Activated CD8-positive, alpha-beta memory T cell treated with anti-CD3 and anti-CD28 coated beads for 36 hours (primary cell): ENCODE results near the gene NOS1. TPM values are rescaled to one million over a fixed set of nuclear protein-coding genes. Genes with fewer than 3 reads are reported as not detected.
"Not testable (repeated sequence)": the region's sequence is repeated elsewhere in the genome, so short reads cannot be mapped to it uniquely, and the experiment has no call there.

Experiments
- CTCF ChIA-PET: fragments of 350-600 bp; sonication (Branson Sonifier 250); formaldehyde crosslinking; loops from one replicate; lab custom pipeline; 2021; ENCODE audit warnings: antibody characterized with exemption; lab: Charles Lee
- POLR2A ChIA-PET: fragments of 350-600 bp; sonication (Branson Sonifier 250); formaldehyde crosslinking; loops from one replicate; lab custom pipeline; 2021; ENCODE audit warnings: antibody characterized with exemption; lab: Charles Lee
- total RNA-seq, 2 experiments: library from RNA; stranded (reverse); gene quantifications; one replicate each; pipeline ENCODE4 v1.2.3, GENCODE V29; 2021

Gene NOS1
- total RNA-seq, 2 experiments from 2014 or later: not detected

DNA sequence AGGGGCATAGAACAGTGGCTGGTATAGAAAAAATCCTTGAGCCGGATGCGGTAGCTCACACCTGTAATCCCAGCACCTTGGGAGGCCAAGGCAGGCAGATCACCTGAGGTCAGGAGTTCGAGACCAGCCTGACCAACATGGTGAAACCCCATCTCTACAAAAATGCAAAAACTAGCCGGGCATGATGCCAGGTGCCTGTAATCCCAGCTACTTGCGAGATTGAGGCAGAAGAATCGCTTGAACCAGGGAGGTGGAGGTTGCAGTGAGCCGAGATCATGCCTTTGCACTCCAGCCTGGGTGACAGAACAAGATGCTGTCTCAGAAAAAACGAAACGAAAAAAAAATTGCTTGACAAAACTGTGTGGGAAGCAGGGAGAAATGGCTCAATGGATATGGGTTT is 168.8 kb downstream of the NOS1 start:
- CTCF ChIA-PET: interaction anchor here (0.5 kb wide), 1 partner anchor 872 kb away, joined by 3 read pairs; no protein-coding TSS in a partner anchor
- POLR2A ChIA-PET: not testable (repeated sequence)

DNA sequence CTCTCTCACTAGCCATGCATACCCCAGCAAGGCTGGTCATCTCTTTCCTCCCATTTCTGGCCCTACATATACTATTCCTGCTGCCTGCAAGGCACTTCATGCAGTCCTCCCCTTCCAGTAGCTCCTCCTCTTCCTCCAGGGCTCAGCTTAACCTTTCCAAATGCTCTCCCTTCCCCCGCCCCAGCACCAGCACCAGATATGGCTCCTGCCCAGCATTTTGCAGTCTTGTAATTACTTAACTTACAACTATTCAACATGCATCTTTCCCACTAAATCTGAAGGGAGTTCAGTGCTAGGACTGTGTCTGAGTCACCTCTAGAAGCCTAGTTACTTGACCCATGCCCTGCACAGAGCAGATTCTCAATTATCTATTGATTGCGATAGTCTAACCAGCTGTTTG is 169.4 kb downstream of the NOS1 start:
- ChIA-PET CTCF (interaction anchor here (0.5 kb wide), 1 partner anchor 872 kb away, joined by 3 read pairs; no protein-coding TSS in a partner anchor), POLR2A (no interaction called here)

DNA sequence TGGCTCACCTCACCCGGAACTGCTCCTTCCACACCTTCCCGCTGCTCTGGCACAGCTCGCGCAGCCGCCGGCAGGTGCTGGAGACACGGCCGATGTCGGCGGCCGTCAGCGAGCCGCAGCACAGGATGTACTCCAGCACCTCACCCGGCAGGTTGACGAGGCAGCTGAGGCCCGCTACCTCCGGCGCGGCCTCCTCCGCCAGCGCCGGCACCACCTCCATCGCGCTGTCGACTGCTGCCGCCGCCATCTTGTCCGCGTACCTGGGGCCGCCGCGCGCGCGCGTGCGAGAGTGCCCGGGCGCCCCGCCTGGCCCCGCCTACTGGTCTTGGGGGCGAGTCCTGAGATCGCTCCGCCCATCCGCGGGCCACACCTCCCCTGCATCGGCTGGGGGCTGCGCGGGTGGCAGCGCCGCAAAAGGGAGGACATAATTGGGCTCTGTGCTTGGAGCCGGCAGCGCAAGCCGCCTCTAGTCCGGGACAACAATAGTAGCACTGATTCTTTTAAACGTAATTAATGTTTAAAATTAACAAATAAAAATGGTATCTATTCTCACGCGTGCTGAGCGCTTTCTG is 171.1 kb downstream of the NOS1 start, which contains the start of gene FBXO21:
TSS of gene FBXO21 (minus strand) at position 261 of the 572 bp plus-strand sequence. CDS start at position 247, 14 bp downstream.
- CTCF ChIA-PET: no interaction called here
- POLR2A ChIA-PET: no interaction called here

DNA sequence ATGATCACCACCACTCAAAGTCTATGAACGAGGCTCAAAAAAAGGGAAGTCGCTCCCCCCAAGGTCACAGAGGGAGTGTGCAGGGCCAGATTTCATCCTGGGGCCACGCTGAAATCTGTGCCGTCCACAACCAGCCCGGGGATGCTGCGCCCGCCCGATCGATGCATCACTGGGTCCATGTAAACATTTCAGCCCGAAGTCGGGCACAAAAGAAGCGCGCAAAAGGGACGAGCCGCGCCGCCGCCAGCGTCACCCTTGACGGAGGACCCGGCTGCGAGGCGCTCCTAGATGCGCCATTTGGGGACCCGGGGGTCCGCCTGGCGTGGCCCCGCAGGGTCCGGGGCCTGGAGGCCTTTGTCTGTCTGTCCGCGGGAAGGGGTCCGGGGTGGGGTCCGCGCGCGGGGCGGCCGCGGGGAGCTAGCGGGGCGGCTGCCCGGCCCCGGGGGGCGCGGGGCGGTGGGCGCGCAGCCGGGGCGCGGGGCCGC is 171.7 kb downstream of the NOS1 start:
- CTCF ChIA-PET: no interaction called here
- POLR2A ChIA-PET: no interaction called here

DNA sequence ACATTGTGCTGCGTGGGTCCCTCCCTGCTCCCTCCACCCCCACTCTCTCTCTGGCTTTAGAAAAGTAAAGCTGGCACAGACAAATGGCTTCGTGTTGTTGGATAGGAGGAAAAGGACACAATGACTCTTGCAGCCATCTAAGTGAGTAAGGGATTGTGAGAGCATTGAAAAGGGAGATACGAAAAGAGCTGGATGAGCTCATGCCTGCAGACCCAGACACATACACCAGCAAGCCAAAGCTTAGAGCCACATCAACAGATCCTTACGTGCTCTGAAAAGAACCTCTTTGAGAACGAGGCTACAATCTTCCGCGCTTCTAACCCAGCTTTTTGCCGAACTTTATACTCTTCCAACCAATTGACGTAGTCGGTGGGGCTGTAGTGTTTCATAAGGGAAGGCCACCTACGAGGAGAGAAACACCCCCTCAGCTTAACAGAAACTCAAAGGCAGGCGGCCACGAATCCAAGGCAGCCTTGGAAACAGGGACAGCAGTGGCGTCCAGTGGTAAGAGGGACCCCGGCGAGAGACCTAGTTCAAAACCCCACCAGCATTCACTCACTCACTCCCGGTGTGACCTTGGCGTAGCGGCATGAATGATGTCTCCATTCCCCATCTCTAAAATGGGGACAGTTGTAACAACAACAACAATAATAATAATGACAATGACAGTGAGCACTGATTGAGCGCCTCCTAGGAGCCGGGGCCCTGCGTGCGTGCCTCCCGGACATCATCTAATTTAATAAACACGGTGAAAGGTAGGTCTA is 172.3 kb downstream of the NOS1 start:
- POLR2A ChIA-PET: no interaction called here
- CTCF ChIA-PET: no interaction called here

DNA sequence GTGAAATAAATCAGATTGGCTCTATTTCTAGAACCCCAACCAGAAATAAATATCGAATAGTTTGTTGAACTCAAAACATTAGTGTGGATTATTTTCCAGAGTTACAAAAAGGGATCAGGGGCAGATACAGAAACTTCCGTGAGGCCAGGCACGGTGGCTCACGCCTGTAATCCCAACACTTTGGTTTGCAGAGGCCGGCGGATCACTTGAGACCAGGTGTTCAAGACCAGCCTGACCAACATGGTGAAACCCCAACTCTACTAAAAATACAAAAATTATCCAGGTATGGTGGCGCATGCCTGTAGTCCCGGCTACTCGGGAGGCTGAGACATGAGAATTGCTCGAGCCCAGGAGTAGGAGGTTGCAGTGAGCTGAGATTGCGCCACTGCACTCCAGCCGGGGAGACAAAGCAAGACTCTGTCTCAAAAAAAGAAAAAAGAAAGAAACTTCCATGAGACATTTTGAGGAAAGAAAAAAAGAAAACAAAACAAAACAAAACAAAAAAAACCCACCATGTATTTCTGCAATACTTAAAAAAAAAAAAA is 173.2 kb downstream of the NOS1 start:
- CTCF ChIA-PET: interaction anchor here (0.8 kb wide), 1 partner anchor 21 kb away, joined by 5 read pairs; no protein-coding TSS in a partner anchor

DNA sequence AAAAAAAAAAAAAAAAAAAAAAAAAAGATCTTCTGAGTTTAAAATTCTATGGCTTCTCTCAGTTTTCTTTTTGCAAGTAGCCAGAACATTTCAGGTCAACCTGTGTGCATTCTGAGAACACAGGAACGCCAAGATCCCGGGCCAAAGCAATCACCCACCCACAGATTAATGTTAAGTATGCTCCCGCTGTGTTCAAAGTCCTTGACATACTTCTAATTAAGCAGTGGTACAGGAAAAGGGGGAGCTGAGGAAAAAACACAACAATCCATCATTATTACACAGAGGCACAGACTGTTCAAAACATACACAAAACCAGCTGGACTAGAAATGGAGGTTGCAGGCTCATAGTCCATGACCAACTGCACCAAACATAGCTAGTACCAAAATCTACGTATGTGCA is 174.0 kb downstream of the NOS1 start:
- ChIA-PET CTCF (interaction anchor here (0.8 to 1.5 kb wide), 2 partner anchors 20 to 456 kb away, joined by 4 to 5 read pairs; no protein-coding TSS in a partner anchor), POLR2A (no interaction called here)

More for the DNA sequence above, 173.2 kb downstream of the NOS1 start:
- POLR2A ChIA-PET: no interaction called here

DNA sequence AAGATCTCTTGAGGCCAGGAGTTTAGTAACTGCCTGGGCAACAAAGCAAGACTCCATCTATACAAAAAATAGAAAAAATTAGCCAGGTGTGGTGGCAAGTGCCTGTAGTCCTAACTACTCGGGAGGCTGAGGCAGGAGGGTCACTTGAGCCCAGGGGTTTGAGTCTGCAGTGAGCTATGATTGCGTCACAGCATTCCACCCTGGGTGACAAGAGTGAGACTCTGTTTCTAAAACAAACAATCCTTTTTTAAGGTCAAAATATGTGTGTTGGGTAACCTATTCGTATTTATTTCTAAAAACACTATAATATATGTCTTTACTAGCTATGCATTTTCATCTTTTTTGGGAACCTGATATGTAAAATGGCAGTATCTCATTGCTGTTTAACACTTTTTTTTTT is 178.6 kb downstream of the NOS1 start:
- ChIA-PET POLR2A (no interaction called here), CTCF (interaction anchor here (0.6 kb wide), 1 partner anchor 1114 kb away, joined by 5 read pairs; no protein-coding TSS in a partner anchor)

DNA sequence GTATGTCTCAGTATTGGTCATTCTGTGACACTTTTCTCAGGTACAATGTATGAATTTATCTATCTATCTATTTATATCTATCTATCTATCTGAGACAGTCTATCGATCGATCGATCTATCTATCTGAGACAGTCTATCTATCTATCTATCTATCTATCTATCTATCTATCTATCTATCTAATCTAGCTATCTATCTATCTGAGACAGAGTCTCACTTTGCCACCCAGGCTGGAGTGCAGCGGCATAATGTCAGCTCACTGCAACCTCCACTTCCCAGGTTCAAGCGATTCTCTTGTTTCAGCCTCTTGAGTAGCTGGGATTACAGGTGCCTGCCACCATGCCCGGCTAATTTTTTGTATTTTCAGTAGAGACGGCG is 180.0 kb downstream of the NOS1 start:
- POLR2A ChIA-PET: interaction anchor here (0.6 kb wide), 1 partner anchor 1194 kb away, joined by 3 read pairs; no protein-coding TSS in a partner anchor
- CTCF ChIA-PET: not testable (repeated sequence)

DNA sequence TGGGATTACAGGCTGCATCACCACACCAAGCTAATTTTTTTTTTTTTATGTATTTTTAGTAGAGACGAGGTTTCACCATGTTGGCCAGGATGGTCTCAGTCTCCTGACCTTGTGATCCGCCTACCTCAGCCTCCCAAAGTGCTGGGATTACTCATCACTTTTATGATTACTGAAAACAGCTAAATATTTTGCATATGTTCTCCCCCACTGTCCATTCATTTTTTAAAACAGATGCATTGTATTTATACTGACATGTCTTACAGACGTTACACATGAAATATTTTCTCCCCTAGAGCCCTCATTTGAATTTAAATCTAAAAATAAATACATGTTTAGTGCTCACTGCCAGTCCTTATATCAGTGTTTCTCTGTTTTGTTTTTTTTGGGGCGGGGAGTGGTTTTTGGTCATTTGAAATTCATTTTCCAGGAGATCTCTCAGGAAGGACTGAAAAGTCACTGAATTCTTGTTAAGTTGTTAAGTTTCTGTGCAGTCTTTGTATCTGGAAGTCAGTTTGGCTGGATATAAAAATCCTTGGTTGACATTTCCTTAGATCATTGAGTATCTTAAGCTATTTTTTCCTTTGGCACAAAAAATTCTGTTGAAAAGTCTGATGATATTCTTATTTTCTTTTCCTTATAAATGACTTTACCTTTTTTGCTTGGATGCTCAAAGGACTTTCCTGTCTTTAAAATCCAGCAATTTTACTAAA is 180.5 kb downstream of the NOS1 start:
- CTCF ChIA-PET: no interaction called here
- POLR2A ChIA-PET: no interaction called here

DNA sequence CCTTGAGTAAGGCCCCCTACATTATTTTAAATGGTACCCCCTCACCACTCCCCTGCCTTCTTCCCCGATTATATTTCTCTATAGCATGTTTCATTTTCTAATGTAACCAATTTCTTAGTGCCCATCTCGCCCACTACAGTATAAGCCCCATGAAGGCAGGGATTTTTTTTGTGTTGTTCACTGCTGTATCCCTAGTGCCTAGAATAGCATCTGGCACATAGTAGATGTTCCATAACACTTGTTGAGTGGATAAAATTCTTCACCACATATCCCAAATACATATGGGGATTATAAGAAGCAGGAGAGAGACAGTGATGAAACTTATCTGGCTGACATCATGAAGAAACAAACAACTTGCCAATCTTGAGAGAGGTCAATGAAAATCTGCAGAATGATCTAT is 182.7 kb downstream of the NOS1 start:
- POLR2A ChIA-PET: no interaction called here
- CTCF ChIA-PET: no interaction called here

DNA sequence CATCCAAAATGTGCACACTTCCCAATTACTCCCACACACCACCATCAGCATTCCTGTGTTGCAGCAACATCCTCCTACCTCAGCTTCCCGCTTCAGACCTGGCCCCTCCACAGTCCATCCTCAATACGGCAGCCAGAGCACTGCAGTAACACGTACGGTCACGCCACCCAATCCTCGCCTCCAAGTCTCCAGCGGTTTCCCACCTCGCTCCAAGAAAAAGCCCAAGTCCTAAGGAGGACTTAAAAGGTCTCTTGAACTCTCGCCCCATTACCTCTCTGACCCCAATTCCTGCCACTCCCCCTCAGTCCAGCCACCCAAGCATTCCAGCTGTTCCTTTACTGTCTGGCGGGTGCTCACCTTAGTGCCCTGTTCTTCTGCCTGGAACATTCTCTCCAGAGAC is 183.1 kb downstream of the NOS1 start:
- CTCF ChIA-PET: no interaction called here
- POLR2A ChIA-PET: no interaction called here

DNA sequence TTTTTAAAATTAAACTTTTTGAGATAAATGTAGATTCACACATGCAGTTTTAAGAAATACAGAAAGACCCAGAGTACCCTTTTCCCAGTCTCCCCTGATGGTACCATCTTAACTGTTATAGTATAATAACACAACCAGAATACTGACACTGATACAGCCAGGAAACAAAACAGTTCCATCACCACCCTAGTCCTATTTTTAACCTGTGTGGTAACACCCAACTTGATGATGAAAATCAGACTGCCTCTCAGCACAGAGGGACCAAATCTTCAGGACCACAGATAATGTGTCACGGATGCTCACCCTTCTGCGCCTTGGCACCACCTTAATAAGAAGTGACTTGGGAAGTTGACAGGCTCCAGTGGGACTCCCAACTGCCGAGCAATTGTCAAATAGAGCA is 189.3 kb downstream of the NOS1 start:
- ChIA-PET POLR2A (no interaction called here), CTCF (no interaction called here)

DNA sequence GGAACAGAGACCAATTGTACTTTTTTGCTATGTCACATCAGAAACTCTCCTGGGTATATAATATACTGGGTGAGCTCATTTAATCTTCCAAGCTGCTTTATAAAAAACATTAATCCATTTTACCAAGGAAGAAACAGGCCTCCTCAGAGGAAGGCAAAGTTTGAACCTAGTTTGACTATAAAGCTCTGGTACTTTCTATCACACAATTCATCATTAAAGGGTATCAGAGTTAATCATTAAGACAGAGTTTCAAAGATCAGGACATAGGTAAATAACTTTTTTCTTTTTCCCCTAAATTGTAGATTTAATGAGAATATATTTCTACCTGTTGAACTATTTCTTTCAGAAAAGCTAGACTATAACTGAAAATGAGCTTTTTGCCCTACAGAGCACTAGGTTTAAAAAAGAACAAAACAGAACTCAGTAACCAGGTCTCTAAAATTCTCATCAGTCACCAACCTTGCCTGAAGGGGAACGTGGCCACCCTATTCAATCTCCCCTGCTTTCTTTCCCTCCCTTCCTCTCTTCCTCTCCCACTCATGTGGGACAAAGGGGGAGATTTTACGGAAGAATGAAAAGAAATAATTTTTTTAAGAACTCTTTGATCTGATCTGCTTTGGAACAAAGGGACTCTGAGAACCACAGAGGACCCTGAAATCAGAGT is 189.8 kb downstream of the NOS1 start:
- CTCF ChIA-PET: no interaction called here
- POLR2A ChIA-PET: interaction anchor here (0.8 kb wide), 1 partner anchor 617 kb away, joined by 5 read pairs; no protein-coding TSS in a partner anchor

DNA sequence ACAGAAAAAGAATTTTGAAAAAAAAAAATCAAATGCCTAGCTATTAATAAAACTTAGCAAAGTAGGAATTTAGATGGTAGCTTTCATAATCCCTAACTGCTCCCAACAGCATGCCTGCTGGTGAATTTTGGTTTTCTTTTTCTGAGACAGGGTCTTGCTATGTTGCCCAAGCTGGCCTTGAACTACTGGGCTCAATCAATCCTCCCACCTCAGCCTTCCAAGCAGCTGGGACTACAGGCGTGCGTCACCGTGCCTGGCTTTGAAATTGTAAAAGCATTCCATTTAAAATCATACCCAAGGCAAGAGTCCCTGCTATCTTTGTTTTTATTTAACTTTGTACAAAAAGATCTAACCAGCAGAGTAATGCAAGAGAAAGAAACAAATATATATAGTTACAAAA is 191.9 kb downstream of the NOS1 start:
- ChIA-PET POLR2A (no interaction called here), CTCF (no interaction called here)

DNA sequence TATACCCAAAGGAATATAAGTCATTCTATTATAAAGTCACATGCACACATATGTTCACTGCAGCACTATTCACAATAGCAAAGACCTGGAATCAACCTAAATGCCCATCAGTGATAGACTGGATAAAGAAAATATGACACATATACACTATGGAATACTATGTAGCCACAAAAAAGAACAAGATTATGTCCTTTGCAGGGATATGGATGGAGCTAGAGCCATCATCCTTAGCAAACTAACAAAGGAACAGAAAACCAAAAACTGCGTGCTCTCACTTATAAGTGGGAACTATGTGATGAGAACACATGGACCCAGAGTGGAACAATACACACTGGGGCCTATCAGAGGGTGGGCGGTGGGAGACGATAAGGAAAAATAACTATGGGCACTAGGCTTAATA is 192.4 kb downstream of the NOS1 start:
- ChIA-PET POLR2A (no interaction called here), CTCF (interaction anchor here (0.6 kb wide), 1 partner anchor 283 kb away, joined by 4 read pairs; no protein-coding TSS in a partner anchor)

DNA sequence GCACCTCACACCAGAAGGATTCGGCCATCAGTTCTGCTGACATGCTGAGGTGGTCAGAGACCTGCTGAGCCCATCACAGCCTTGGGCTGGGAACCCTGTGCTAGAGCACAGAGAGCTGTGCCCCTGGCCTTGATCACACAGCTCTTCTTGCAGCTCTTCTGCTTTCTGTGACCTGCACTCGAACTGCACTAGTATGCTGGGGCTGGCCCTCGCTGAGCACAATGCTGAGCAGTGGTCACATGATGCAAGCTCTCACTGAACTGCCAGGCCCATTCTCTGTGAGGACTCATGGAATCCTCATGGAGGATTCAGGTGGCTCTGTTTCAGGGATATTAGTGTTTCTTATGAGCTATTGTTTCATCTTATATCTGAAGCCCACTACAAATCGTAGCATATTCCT is 193.7 kb downstream of the NOS1 start:
- ChIA-PET POLR2A (no interaction called here), CTCF (interaction anchor here (0.6 kb wide), 1 partner anchor 20 kb away, joined by 5 read pairs; no protein-coding TSS in a partner anchor)

DNA sequence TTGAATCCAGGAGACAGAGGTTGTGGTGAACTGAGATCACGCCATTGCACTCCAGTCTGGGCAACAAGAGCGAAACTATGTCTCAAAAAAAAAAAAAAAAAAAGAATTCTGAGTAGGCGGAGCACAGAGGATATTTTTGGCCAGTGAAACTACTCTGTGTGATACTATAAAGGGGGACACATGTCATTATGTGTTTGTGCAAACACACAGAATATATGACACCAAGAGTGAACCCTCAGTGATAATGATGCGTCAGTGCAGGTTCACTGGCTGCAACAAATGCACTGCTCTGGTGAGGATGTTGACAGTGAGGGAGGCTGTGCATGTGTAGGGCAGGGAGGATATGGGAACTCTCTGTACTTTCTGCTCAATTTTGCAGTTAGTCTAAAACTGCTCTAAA is 195.3 kb downstream of the NOS1 start:
- ChIA-PET POLR2A (no interaction called here), CTCF (interaction anchor here (0.7 kb wide), 1 partner anchor 43 kb away, joined by 4 read pairs; no protein-coding TSS in a partner anchor)

DNA sequence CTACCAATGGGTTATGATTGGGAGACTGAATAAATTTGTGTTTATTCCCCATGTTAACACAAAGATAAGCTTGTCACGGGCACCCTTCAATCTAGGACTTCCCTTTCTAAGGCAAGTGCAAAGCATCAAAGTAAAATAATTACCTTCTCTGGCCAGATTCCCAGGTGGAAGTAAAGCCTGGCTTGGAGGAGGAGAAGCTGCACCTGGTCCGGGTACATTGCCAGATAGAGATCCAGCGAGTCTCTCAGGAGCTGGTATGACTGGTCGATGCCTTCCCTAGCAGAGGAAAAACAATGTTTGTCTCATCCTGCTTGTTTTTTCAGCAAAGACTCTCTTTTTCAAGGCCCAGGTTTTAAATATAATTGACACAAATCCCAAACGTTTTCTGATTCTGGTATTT is 196.1 kb downstream of the NOS1 start:
- ChIA-PET POLR2A (no interaction called here), CTCF (interaction anchor here (0.7 kb wide), 1 partner anchor 42 kb away, joined by 4 read pairs; no protein-coding TSS in a partner anchor)
